ENCODE data around the gene FAM162A. TPM values are rescaled to one million over a fixed set of nuclear protein-coding genes. Genes with fewer than 3 reads are reported as not detected.

Gene FAM162A
- total RNA-seq, 4 donors from 2014 or later = 28.6 to 40.3 (median 33.4) TPM

GRCh38 chr3:122403489-122403888 is 19.5 kb downstream of the FAM162A start:
- 78% methylated on average over 6 of the region's 6 CpGs for WGBS
- no peak overlapping the region for H3K4me3 ChIP-seq
- no peaks in the 10 kb centered on the region for H3K27me3 ChIP-seq
- no peak for TF ChIP-seq CTCF (IDR thresholded peaks at IDR 0.05)
- TF ChIP-seq EP300 (IDR thresholded peaks at IDR 0.05) = no peak
- H3K36me3 ChIP-seq = peaks cover 42% of the 10 kb centered on the region
- H3K9me3 ChIP-seq = no peaks in the 10 kb centered on the region
- no peak for DNase-seq (ENCODE audit: low spot score in 2 of 2)
- H3K4me1 ChIP-seq = no peaks in the 10 kb centered on the region
- no peak overlapping the region for H3K27ac ChIP-seq

GRCh38 chr3:122405015-122405414 is 21.0 kb downstream of the FAM162A start:
- Histone ChIP-seq H3K4me3 (no peak overlapping the region), H3K4me1 (no peaks in the 10 kb centered on the region), H3K27ac (no peak overlapping the region), H3K9me3 (no peaks in the 10 kb centered on the region), H3K27me3 (no peaks in the 10 kb centered on the region), H3K36me3 (peaks cover 55% of the 10 kb centered on the region)
- no peak for DNase-seq (ENCODE audit: low spot score in 2 of 2)
- TF ChIP-seq POLR2A (IDR thresholded peaks at IDR 0.05) = no peak
- no peak for TF ChIP-seq CTCF (IDR thresholded peaks at IDR 0.05)
- TF ChIP-seq POLR2AphosphoS5 (IDR thresholded peaks at IDR 0.05) = no peak
- TF ChIP-seq EP300 (IDR thresholded peaks at IDR 0.05) = no peak
- 92% methylated on average over 1 of the region's 3 CpGs for WGBS

- TF ChIP-seq POLR2A (IDR thresholded peaks at IDR 0.05) = no peak
- no peak for TF ChIP-seq CTCF (IDR thresholded peaks at IDR 0.05)
- no peak for TF ChIP-seq POLR2AphosphoS5 (IDR thresholded peaks at IDR 0.05)
- no peak for TF ChIP-seq EP300 (IDR thresholded peaks at IDR 0.05)
- Histone ChIP-seq H3K4me1 (no peaks in the 10 kb centered on the region), H3K27ac (no peak overlapping the region), H3K36me3 (peaks cover 64% of the 10 kb centered on the region), H3K4me3 (no peak overlapping the region), H3K9me3 (no peaks in the 10 kb centered on the region), H3K27me3 (no peaks in the 10 kb centered on the region)
- 95% methylated on average over 4 of the region's 4 CpGs for WGBS
- DNase-seq (ENCODE audit: low spot score in 2 of 2) = no peak
These were observed 22.2 kb downstream of the FAM162A start for GRCh38 chr3:122406198-122406597.

- H3K36me3 ChIP-seq = peaks cover 64% of the 10 kb centered on the region
- H3K4me3 ChIP-seq = no peak overlapping the region
- TF ChIP-seq POLR2A (IDR thresholded peaks at IDR 0.05) = no peak
- no peak for TF ChIP-seq EP300 (IDR thresholded peaks at IDR 0.05)
- no peaks in the 10 kb centered on the region for H3K27me3 ChIP-seq
- H3K4me1 ChIP-seq = no peaks in the 10 kb centered on the region
- DNase-seq (ENCODE audit: low spot score in 2 of 2) = no peak
- H3K27ac ChIP-seq = no peak overlapping the region
- WGBS = 89% methylated on average over 1 of the region's 1 CpG
- H3K9me3 ChIP-seq = no peaks in the 10 kb centered on the region
These were observed 24.0 kb downstream of the FAM162A start for GRCh38 chr3:122407946-122408345.

DNA sequence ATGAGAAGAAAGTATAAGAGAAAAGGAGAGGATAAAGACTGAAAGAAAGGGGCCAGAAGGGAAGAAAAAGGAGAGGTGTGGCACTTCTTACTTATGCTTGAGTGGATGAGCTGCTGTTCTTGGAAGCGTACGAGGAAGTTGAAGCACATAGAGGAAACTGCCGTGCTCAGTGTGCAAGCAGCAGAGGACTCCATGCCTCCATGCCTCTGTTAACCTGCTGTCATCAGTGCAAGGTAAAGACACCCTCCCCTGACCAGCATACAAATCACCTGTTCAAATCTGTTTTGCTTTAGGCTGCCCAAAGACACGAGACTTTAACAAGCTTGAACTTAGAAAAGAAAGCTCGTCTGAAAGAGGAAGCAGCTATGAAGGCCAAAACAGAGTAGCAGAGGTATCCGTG is 25.5 kb downstream of the FAM162A start:
- H3K9me3 ChIP-seq = no peaks in the 10 kb centered on the region
- DNase-seq (ENCODE audit: low spot score in 2 of 2) = no peak
- H3K4me3 ChIP-seq = no peak overlapping the region
- H3K4me1 ChIP-seq = peaks cover 10% of the 10 kb centered on the region
- no peaks in the 10 kb centered on the region for H3K27me3 ChIP-seq
- H3K27ac ChIP-seq = no peak overlapping the region
- WGBS = 72% methylated on average over 6 of the region's 6 CpGs
- TF ChIP-seq CTCF (IDR thresholded peaks at IDR 0.05) = no peak
- no peak for TF ChIP-seq EP300 (IDR thresholded peaks at IDR 0.05)
- no peak for TF ChIP-seq POLR2A (IDR thresholded peaks at IDR 0.05)
- TF ChIP-seq POLR2AphosphoS5 (IDR thresholded peaks at IDR 0.05) = no peak
- peaks cover 55% of the 10 kb centered on the region for H3K36me3 ChIP-seq

GRCh38 chr3:122410111-122410510 is 26.1 kb downstream of the FAM162A start:
- Histone ChIP-seq H3K4me3 (no peak overlapping the region), H3K27ac (no peak overlapping the region), H3K27me3 (no peaks in the 10 kb centered on the region), H3K9me3 (no peaks in the 10 kb centered on the region), H3K4me1 (peaks cover 14% of the 10 kb centered on the region), H3K36me3 (peaks cover 48% of the 10 kb centered on the region)
- WGBS = 93% methylated on average over 4 of the region's 4 CpGs
- no peak for TF ChIP-seq EP300 (IDR thresholded peaks at IDR 0.05)
- no peak for TF ChIP-seq POLR2AphosphoS5 (IDR thresholded peaks at IDR 0.05)
- no peak for TF ChIP-seq CTCF (IDR thresholded peaks at IDR 0.05)
- TF ChIP-seq POLR2A (IDR thresholded peaks at IDR 0.05) = no peak
- DNase-seq (ENCODE audit: low spot score in 2 of 2) = no peak

Data from suprapubic skin (tissue), 4 donors.